ENCODE measurements around the gene OR10G4. TPM values are rescaled to one million over a fixed set of nuclear protein-coding genes. Genes with fewer than 3 reads are reported as not detected.

OR10G4 gene
- total RNA-seq (2014; rRNA removed; shearing (Covaris generic)): not detected in 2 replicates
- total RNA-seq (2022): not detected in 2 replicates
- Bru-seq, nascent RNA: not detected
- BruChase-seq, experiment 1, labeled RNA remaining after a 6-hour chase: not detected
- not detected for BruChase-seq, experiment 2, labeled RNA remaining after a 2-hour chase
- long read RNA-seq: 0 reads

GRCh38 chr11:124012697-124013096 lies at the start of gene OR10G4:
TSS of gene OR10G4 (plus strand) at chr11:124012997. CDS start at chr11:124015575, 2,578 bp downstream.
- no TSS peak for BruUV-seq (replicated peaks)
- Histone ChIP-seq H4K20me1 (ENCODE audit: insufficient read depth, low read length) (no peaks in the 10 kb centered on the region), H3K9me2 (ENCODE audit: insufficient read depth, low read length) (no peaks in the 10 kb centered on the region), H3K4me1 (ENCODE audit: insufficient read depth, low read length, poor library complexity, severe bottlenecking) (no peaks in the 10 kb centered on the region), H3K36me3 (ENCODE audit: insufficient read depth, low read length) (no peaks in the 10 kb centered on the region), H3K9me3 (ENCODE audit: low read length) (no peaks in the 10 kb centered on the region), H3K27ac (ENCODE audit: low read depth, low read length, poor library complexity, severe bottlenecking) (no peak within 1 kb of the TSS), H3K4me3 (ENCODE audit: low read depth, low read length, poor library complexity, severe bottlenecking) (no peak within 1 kb of the TSS), H3K4me2 (ENCODE audit: low read length) (no peak within 1 kb of the TSS), H3K79me2 (ENCODE audit: insufficient read depth, low read depth, low read length) (no peaks in the 10 kb centered on the region), H2AFZ (ENCODE audit: low read length) (no peak within 1 kb of the TSS)
- intact Hi-C loops (cut with micrococcal nuclease; ENCODE audit: unreplicated experiment): no loop called here
- TF ChIP-seq CTCF (conservative IDR thresholded peaks at IDR 0.05; ENCODE audit: low read length) (no peak), EZH2phosphoT487 (IDR thresholded peaks at IDR 0.05; ENCODE audit: borderline replicate concordance, low read depth, low read length) (no peak)
- CTCF ChIA-PET (ENCODE audit: unreplicated experiment): no interaction called here
- POLR2A ChIA-PET: interaction anchor here (0.5 kb wide), 1 partner anchor 15 kb away, joined by 4 read pairs; no protein-coding TSS in a partner anchor
- no peak for DNase-seq (ENCODE audit: low spot score)

- H3K4me1 ChIP-seq (ENCODE audit: insufficient read depth, low read length, poor library complexity, severe bottlenecking): no peaks in the 10 kb centered on the region
- no peaks in the 10 kb centered on the region for H3K36me3 ChIP-seq (ENCODE audit: insufficient read depth, low read length)
- no peaks in the 10 kb centered on the region for H3K9me2 ChIP-seq (ENCODE audit: insufficient read depth, low read length)
- DNase-seq (ENCODE audit: low spot score): no peak
- intact Hi-C loops (cut with micrococcal nuclease; ENCODE audit: unreplicated experiment): no loop called here
- no TSS peak for BruUV-seq (replicated peaks)
- TF ChIP-seq CTCF (conservative IDR thresholded peaks at IDR 0.05; ENCODE audit: low read length) (no peak), EZH2phosphoT487 (IDR thresholded peaks at IDR 0.05; ENCODE audit: borderline replicate concordance, low read depth, low read length) (no peak)
- no peaks in the 10 kb centered on the region for H3K79me2 ChIP-seq (ENCODE audit: insufficient read depth, low read depth, low read length)
- H3K4me3 ChIP-seq (ENCODE audit: low read depth, low read length, poor library complexity, severe bottlenecking): no peak overlapping the region
- H4K20me1 ChIP-seq (ENCODE audit: insufficient read depth, low read length): no peaks in the 10 kb centered on the region
- H3K9me3 ChIP-seq (ENCODE audit: low read length): no peaks in the 10 kb centered on the region
- H3K4me2 ChIP-seq (ENCODE audit: low read length): no peak overlapping the region
- no peak overlapping the region for H2AFZ ChIP-seq (ENCODE audit: low read length)
- ChIA-PET CTCF (ENCODE audit: unreplicated experiment) (no interaction called here), POLR2A (interaction anchor here (0.8 kb wide), 1 partner anchor 24 kb away, joined by 3 read pairs; no protein-coding TSS in a partner anchor)
- H3K27ac ChIP-seq (ENCODE audit: low read depth, low read length, poor library complexity, severe bottlenecking): no peak overlapping the region
Observed at GRCh38 chr11:123973816-123974215, 39.0 kb upstream of the OR10G4 start.

- ChIA-PET CTCF (ENCODE audit: unreplicated experiment) (no interaction called here), POLR2A (no interaction called here)
- Histone ChIP-seq H3K4me1 (ENCODE audit: insufficient read depth, low read length, poor library complexity, severe bottlenecking) (no peaks in the 10 kb centered on the region), H3K9me2 (ENCODE audit: insufficient read depth, low read length) (no peaks in the 10 kb centered on the region), H2AFZ (ENCODE audit: low read length) (no peak overlapping the region), H3K4me2 (ENCODE audit: low read length) (no peak overlapping the region), H3K4me3 (ENCODE audit: low read depth, low read length, poor library complexity, severe bottlenecking) (no peak overlapping the region), H3K79me2 (ENCODE audit: insufficient read depth, low read depth, low read length) (no peaks in the 10 kb centered on the region), H3K9me3 (ENCODE audit: low read length) (no peaks in the 10 kb centered on the region), H3K36me3 (ENCODE audit: insufficient read depth, low read length) (no peaks in the 10 kb centered on the region), H4K20me1 (ENCODE audit: insufficient read depth, low read length) (no peaks in the 10 kb centered on the region), H3K27ac (ENCODE audit: low read depth, low read length, poor library complexity, severe bottlenecking) (no peak overlapping the region)
- TF ChIP-seq CTCF (conservative IDR thresholded peaks at IDR 0.05; ENCODE audit: low read length) (no peak), EZH2phosphoT487 (IDR thresholded peaks at IDR 0.05; ENCODE audit: borderline replicate concordance, low read depth, low read length) (no peak)
- intact Hi-C loops (cut with micrococcal nuclease; ENCODE audit: unreplicated experiment): no loop called here
- BruUV-seq (replicated peaks): no TSS peak
- no peak for DNase-seq (ENCODE audit: low spot score)
Observed at GRCh38 chr11:123976770-123977560, 35.8 kb upstream of the OR10G4 start.
